CD4-positive, alpha-beta T cell treated with Interleukin-6 at 100 ng/mL for 8 hours (primary cell): ENCODE results near the gene CBX2.

ENCODE experiments used
- DNase-seq: peaks from one replicate; pipeline ENCODE4 v3.0.0-alpha.2; 2020; ENCODE audit warnings: mixed read lengths, low spot score

The CBX2 gene

DNA sequence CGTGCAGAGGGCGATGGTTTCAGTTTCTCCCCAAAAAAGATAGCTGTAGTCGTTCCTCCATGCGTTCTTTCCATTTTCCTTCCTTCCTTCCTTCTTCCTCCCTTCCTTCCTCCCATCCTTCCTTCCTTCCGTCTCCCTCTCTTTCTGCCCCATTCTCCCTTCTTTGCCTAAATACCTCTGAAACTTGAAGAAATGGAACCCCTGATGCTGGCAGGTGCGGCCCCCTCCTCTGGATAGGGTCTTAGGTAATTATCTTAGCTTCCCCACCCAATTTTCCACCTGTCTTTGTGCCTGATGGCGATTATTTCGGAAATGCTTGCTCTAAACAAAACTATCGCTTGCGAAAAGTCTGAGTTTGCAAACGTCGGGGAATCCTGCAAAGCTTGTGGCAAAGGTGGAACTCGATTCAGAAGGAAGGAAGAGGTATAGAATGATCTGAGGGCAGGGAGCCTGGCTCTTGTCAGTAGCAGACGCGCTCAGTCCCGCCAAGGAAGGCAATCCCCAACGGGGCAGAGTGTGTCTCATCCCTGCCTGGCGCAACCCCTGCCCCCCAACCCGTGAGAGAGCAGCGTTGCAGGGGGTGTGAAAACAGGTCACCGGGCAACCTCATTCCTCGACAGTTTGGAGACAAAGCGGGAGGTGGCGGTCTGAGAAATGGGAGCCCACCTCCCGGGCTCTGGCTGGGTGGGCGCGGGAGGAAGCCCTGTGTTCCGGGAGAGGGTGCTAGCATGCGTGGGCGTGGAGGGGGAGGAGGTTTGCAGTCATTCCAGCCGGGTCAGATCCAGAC, 21.8 kb downstream of the CBX2 start:
- DNase-seq, result no peak

DNA sequence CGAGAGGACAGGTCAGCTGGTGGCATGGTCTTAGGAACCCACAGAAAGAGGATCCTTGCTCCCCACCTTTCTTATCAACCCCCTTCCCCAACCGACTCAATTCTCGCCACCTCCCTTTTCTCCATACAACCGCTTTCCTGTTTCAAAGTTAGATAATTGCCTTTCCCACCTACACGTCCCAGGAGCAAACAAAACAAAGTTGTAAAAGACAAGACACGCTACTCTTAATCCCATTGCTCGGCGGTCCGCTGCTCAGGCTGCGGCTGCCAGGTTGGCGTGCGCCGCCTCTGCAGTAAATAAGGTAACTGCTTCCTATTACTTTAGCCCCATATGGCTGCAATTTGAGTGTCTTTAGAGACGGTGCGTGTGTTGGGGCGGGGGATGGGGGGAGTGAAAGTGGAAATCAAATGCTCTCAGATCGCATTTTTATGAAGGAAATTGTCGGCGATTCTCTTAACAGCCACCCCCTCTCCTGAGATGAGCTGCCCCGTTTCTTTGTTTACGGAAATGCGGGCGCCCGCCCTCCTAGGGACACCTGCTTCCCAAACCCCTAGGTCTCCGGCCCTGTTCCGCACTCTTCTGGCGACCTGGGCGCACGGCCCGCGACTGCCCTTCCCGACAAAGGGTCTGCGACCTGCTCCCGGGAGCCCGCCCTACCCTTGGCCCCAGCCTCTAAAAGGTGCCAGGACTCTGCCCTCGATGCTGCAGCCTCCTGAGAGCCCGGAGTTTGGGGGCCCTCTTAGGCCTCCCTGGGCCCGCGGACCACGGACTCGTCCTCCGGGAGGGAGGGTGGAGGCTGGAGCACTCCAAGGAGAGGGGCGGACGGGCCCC, 22.6 kb downstream of the CBX2 start:
- DNase-seq, result no peak

GRCh38 chr17:79801156-79802038, 23.4 kb downstream of the CBX2 start:
- DNase-seq, result no peak

GRCh38 chr17:79802039-79802735, 24.2 kb downstream of the CBX2 start:
- no peak for DNase-seq

DNA sequence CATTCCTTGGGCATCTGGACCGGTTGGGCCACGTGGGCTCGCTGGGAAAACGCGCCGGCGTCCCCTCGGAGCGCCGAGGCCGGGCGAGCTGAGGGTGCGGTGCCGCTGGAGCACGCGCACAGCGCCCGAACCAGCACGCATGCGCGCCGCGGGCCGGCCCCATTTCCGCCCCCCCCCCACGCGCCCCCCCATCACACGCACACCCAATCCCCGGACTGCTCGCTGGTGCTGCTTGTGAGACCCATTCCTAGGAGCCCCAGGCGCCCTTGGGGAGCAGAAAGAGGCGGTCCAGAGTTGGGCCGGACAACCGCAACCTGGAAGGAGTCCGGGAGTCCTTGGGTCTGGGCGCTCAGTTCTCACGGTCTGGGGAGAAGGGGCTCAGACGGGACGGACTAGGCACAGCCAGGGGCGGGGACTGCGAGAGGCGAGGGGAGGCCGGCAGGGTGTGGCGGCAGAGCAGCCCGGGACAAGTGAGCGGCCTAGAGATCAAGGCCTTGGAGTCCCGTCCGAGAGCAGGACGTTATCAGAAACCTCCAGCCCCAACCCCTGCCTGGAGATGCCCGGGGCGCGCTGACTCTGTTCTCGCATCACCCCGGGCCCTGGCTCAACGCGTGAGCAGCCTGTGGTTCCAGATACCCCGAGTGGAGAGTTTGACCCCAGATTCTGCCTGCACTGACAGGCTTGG, 24.9 kb downstream of the CBX2 start:
- no peak for DNase-seq

- DNase-seq, result no peak
Measured at GRCh38 chr17:79803421-79803996, 25.6 kb downstream of the CBX2 start.

- peak; percentile 23 for DNase-seq
Measured at GRCh38 chr17:79803997-79804855, 26.3 kb downstream of the CBX2 start.

- DNase-seq, result no peak
Measured at GRCh38 chr17:79804856-79805696, 27.1 kb downstream of the CBX2 start.

DNA sequence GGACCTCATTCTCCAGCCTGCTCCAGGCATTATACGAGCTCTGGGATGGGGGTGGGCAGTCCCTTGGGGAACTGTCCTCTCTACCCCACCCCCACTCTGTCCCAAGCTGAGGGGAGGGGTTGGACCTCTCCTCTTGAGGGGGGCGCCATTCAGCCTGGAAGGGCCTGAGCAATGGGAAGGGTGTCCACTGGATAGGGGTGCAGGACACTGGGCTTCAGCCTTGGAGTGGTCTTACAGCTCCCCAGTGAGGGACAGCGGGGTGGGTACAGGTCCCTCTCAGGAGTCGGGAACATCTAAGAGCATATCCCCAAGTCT, 28.5 kb downstream of the CBX2 start:
- no peak for DNase-seq

- no peak for DNase-seq
Measured at GRCh38 chr17:79806863-79807720, 29.1 kb downstream of the CBX2 start.

- peak; percentile 42 for DNase-seq
Measured at GRCh38 chr17:79808763-79809529, 31.0 kb downstream of the CBX2 start.

DNA sequence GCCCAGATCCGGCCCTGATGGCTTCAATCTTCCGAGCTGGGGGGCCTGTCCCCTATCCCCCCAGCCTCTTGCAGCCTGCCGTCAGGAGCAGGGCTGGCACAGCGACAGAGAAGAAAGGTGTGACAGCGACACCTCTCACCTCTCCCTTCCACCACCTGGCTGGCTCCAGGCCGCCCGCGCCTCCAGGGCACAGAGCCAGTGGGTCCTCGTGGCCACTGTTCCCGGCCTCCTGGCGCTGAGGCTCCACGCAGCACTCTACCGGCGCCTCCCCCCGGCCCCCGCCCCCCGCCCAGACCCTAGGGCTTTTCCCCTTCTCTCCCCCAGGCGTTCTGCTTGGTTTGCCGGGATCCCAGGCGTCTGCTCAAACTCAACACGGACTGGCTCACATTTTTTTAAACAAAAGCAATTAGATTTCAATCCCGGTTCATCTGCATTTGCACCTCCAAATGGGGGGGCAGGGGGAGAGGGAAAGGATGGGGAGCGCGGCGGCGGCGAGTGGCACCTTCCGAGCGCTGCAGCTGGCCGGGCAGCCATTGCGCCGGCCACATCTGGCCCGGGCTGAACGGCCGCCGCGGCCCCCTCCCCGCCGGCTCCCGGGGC, 31.7 kb downstream of the CBX2 start:
- no peak for DNase-seq

GRCh38 chr17:79810130-79811010, 32.4 kb downstream of the CBX2 start:
- DNase-seq, result peak; percentile 69

- peak; percentile 21 for DNase-seq
Measured at GRCh38 chr17:79811011-79811867, 33.3 kb downstream of the CBX2 start.

DNA sequence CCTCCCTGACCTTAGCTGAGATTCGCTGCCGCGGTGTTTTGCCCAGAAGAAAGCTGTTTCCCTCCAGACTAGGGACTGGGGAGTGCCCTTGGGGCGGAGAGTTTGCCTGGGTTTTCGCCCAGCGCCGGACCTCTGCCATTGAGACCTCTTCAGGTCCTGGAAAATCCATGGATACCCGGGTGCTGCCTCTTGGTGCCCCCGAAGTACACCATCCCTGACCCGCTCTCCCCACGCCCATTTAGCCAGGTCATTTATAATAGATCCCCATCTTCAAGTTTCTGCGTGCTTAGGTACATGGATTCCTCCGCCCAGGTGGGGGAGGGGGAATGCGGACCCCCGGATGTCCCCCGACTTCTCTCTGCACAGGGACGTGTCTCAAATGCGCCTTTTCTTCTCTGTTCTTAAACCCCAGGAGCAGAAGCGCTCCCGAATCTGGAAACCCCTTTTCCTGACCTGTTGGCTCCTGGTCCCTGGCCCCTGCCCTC, 34.0 kb downstream of the CBX2 start:
- DNase-seq, result no peak
